ENCODE data around the gene ATXN7.

Gene ATXN7

GRCh38 chr3:63863150-63864007 lies at the start of gene ATXN7, which contains the start of gene THOC7:
Gene ATXN7 (plus strand): TSS chr3:63863867. CDS start chr3:63912599, 48,732 bp downstream.
Gene THOC7 (minus strand): TSS chr3:63863805. CDS start chr3:63863790, 15 bp downstream.
- Mint-ChIP-seq H3K27me3 (no peaks in the 10 kb centered on the region), H3K4me1 (peaks cover 28% of the 10 kb centered on the region), H3K4me3 (peak within 1 kb of the TSS; percentile 95), H3K36me3 (peaks cover 2% of the 10 kb centered on the region), H3K27ac (peak within 1 kb of the TSS; percentile 93), H3K9me3 (no peaks in the 10 kb centered on the region)
- ATAC-seq (ENCODE audit: low read depth): peak; percentile 86
- peak; percentile 60 to 74 for DNase-seq (ENCODE audit: low spot score in 2 of 2)

- Mint-ChIP-seq H3K27me3 (no peaks in the 10 kb centered on the region), H3K36me3 (peaks cover 1% of the 10 kb centered on the region), H3K4me1 (peaks cover 3% of the 10 kb centered on the region), H3K27ac (no peak overlapping the region), H3K4me3 (no peak overlapping the region), H3K9me3 (no peaks in the 10 kb centered on the region)
- DNase-seq (ENCODE audit: low spot score in 2 of 2): no peak
- no peak for ATAC-seq (ENCODE audit: low read depth)
Measured at GRCh38 chr3:63814237-63814636, 49.4 kb upstream of the ATXN7 start.

- Mint-ChIP-seq H3K36me3 (peaks cover 1% of the 10 kb centered on the region), H3K4me3 (no peak overlapping the region), H3K27me3 (no peaks in the 10 kb centered on the region), H3K27ac (no peak overlapping the region), H3K9me3 (no peaks in the 10 kb centered on the region), H3K4me1 (peaks cover 3% of the 10 kb centered on the region)
- DNase-seq (ENCODE audit: low spot score in 2 of 2): no peak
- ATAC-seq (ENCODE audit: low read depth): no peak
Measured at GRCh38 chr3:63817225-63817624, 46.4 kb upstream of the ATXN7 start.

GRCh38 chr3:63818282-63819150 lies 45.2 kb upstream of the ATXN7 start:
- ATAC-seq (ENCODE audit: low read depth): peak; percentile 59
- H3K4me1 Mint-ChIP-seq: peaks cover 3% of the 10 kb centered on the region
- peak; percentile 52 to 66 for DNase-seq (ENCODE audit: low spot score in 2 of 2)
- no peak overlapping the region for H3K27ac Mint-ChIP-seq
- H3K4me3 Mint-ChIP-seq: no peak overlapping the region
- H3K9me3 Mint-ChIP-seq: no peaks in the 10 kb centered on the region
- no peaks in the 10 kb centered on the region for H3K27me3 Mint-ChIP-seq
- peaks cover 2% of the 10 kb centered on the region for H3K36me3 Mint-ChIP-seq

GRCh38 chr3:63819151-63819398 lies 44.6 kb upstream of the ATXN7 start, which contains the start of gene C3orf49:
Gene C3orf49 (plus strand): TSS chr3:63819299. CDS start chr3:63819472, 173 bp downstream.
- no peak for DNase-seq (ENCODE audit: low spot score in 2 of 2)
- no peak within 1 kb of the TSS for H3K27ac Mint-ChIP-seq
- H3K4me1 Mint-ChIP-seq: peaks cover 3% of the 10 kb centered on the region
- peaks cover 3% of the 10 kb centered on the region for H3K36me3 Mint-ChIP-seq
- no peak for ATAC-seq (ENCODE audit: low read depth)
- no peak within 1 kb of the TSS for H3K4me3 Mint-ChIP-seq
- no peaks in the 10 kb centered on the region for H3K27me3 Mint-ChIP-seq
- H3K9me3 Mint-ChIP-seq: no peaks in the 10 kb centered on the region

GRCh38 chr3:63824309-63824708 lies 39.4 kb upstream of the ATXN7 start:
- no peaks in the 10 kb centered on the region for H3K27me3 Mint-ChIP-seq
- peaks cover 6% of the 10 kb centered on the region for H3K36me3 Mint-ChIP-seq
- no peak overlapping the region for H3K4me3 Mint-ChIP-seq
- H3K27ac Mint-ChIP-seq: no peak overlapping the region
- DNase-seq (ENCODE audit: low spot score in 2 of 2): no peak
- H3K9me3 Mint-ChIP-seq: no peaks in the 10 kb centered on the region
- no peaks in the 10 kb centered on the region for H3K4me1 Mint-ChIP-seq
- no peak for ATAC-seq (ENCODE audit: low read depth)

- DNase-seq (ENCODE audit: low spot score in 2 of 2): no peak
- Mint-ChIP-seq H3K9me3 (no peaks in the 10 kb centered on the region), H3K27me3 (no peaks in the 10 kb centered on the region), H3K36me3 (peaks cover 19% of the 10 kb centered on the region), H3K27ac (no peak overlapping the region), H3K4me3 (no peak overlapping the region), H3K4me1 (no peaks in the 10 kb centered on the region)
- no peak for ATAC-seq (ENCODE audit: low read depth)
Measured at GRCh38 chr3:63830526-63830925, 33.1 kb upstream of the ATXN7 start.

- Mint-ChIP-seq H3K4me3 (no peak overlapping the region), H3K4me1 (no peaks in the 10 kb centered on the region)
Measured at GRCh38 chr3:63832395-63832794, 31.3 kb upstream of the ATXN7 start.

GRCh38 chr3:63841704-63842103 lies 22.0 kb upstream of the ATXN7 start:
- DNase-seq (ENCODE audit: low spot score in 2 of 2): no peak
- peaks cover 3% of the 10 kb centered on the region for H3K9me3 Mint-ChIP-seq
- H3K27ac Mint-ChIP-seq: no peak overlapping the region
- peaks cover 16% of the 10 kb centered on the region for H3K36me3 Mint-ChIP-seq
- ATAC-seq (ENCODE audit: low read depth): no peak
- no peak overlapping the region for H3K4me3 Mint-ChIP-seq
- peaks cover 5% of the 10 kb centered on the region for H3K4me1 Mint-ChIP-seq
- H3K27me3 Mint-ChIP-seq: no peaks in the 10 kb centered on the region

More at GRCh38 chr3:63832395-63832794, 31.3 kb upstream of the ATXN7 start:
- H3K36me3 Mint-ChIP-seq: peaks cover 19% of the 10 kb centered on the region
- H3K27me3 Mint-ChIP-seq: no peaks in the 10 kb centered on the region
- H3K9me3 Mint-ChIP-seq: no peaks in the 10 kb centered on the region
- DNase-seq (ENCODE audit: low spot score in 2 of 2) (no peak), ATAC-seq (ENCODE audit: low read depth) (no peak)
- no peak overlapping the region for H3K27ac Mint-ChIP-seq

- no peaks in the 10 kb centered on the region for H3K27me3 Mint-ChIP-seq
- no peak for ATAC-seq (ENCODE audit: low read depth)
- DNase-seq (ENCODE audit: low spot score in 2 of 2): no peak
- H3K27ac Mint-ChIP-seq: no peak overlapping the region
- peaks cover 5% of the 10 kb centered on the region for H3K4me1 Mint-ChIP-seq
- H3K9me3 Mint-ChIP-seq: peaks cover 3% of the 10 kb centered on the region
- H3K36me3 Mint-ChIP-seq: peaks cover 16% of the 10 kb centered on the region
- no peak overlapping the region for H3K4me3 Mint-ChIP-seq
Measured at GRCh38 chr3:63842127-63842526, 21.5 kb upstream of the ATXN7 start.

GRCh38 chr3:63845215-63845614 lies 18.5 kb upstream of the ATXN7 start:
- ATAC-seq (ENCODE audit: low read depth) (no peak), DNase-seq (ENCODE audit: low spot score in 2 of 2) (no peak)
- peaks cover 3% of the 10 kb centered on the region for H3K9me3 Mint-ChIP-seq
- H3K4me1 Mint-ChIP-seq: peaks cover 5% of the 10 kb centered on the region
- no peak overlapping the region for H3K4me3 Mint-ChIP-seq
- peaks cover 16% of the 10 kb centered on the region for H3K36me3 Mint-ChIP-seq
- no peak overlapping the region for H3K27ac Mint-ChIP-seq
- H3K27me3 Mint-ChIP-seq: no peaks in the 10 kb centered on the region

- Mint-ChIP-seq H3K9me3 (no peaks in the 10 kb centered on the region), H3K4me3 (no peak overlapping the region), H3K27me3 (no peaks in the 10 kb centered on the region), H3K36me3 (peaks cover 7% of the 10 kb centered on the region), H3K4me1 (peaks cover 3% of the 10 kb centered on the region), H3K27ac (no peak overlapping the region)
- ATAC-seq (ENCODE audit: low read depth): no peak
- DNase-seq (ENCODE audit: low spot score in 2 of 2): no peak
Measured at GRCh38 chr3:63847718-63848450, 15.8 kb upstream of the ATXN7 start.

GRCh38 chr3:63849175-63849574 lies 14.5 kb upstream of the ATXN7 start:
- ATAC-seq (ENCODE audit: low read depth): no peak

GRCh38 chr3:63851287-63851686 lies 12.4 kb upstream of the ATXN7 start:
- ATAC-seq (ENCODE audit: low read depth) (no peak), DNase-seq (ENCODE audit: low spot score in 2 of 2) (no peak)
- no peaks in the 10 kb centered on the region for H3K9me3 Mint-ChIP-seq
- no peak overlapping the region for H3K27ac Mint-ChIP-seq
- H3K27me3 Mint-ChIP-seq: no peaks in the 10 kb centered on the region
- peaks cover 2% of the 10 kb centered on the region for H3K36me3 Mint-ChIP-seq
- no peak overlapping the region for H3K4me3 Mint-ChIP-seq
- peaks cover 4% of the 10 kb centered on the region for H3K4me1 Mint-ChIP-seq

More at GRCh38 chr3:63849175-63849574, 14.5 kb upstream of the ATXN7 start:
- Mint-ChIP-seq H3K27me3 (no peaks in the 10 kb centered on the region), H3K4me3 (no peak overlapping the region), H3K4me1 (no peaks in the 10 kb centered on the region), H3K27ac (no peak overlapping the region), H3K36me3 (peaks cover 2% of the 10 kb centered on the region), H3K9me3 (no peaks in the 10 kb centered on the region)
- no peak for DNase-seq (ENCODE audit: low spot score in 2 of 2)

All from memory B cell (primary cell).